ENCODE data around the gene USP28. TPM values are rescaled to one million over a fixed set of nuclear protein-coding genes. Genes with fewer than 3 reads are reported as not detected.
"Not testable (repeated sequence)": the region's sequence is repeated elsewhere in the genome, so short reads cannot be mapped to it uniquely, and the experiment has no call there.

The USP28 gene
- total RNA-seq (100 to 1,000 TPM in 8 of 9 donors, 10 to 100 TPM in 1; 86.7 to 172 (median 124) TPM), polyA plus RNA-seq (10 to 100 TPM; 28.8 to 86.5 TPM)
- long read RNA-seq, donor 1, full-length matches to known transcripts = 15 of 81 reads
- long read RNA-seq, donor 1, partial matches to known transcripts = 34 of 81 reads
- long read RNA-seq, donor 1, other reads (novel, unspliced or antisense) = 32 of 81 reads
- long read RNA-seq, donor 2, full-length matches to known transcripts = 30 of 124 reads
- long read RNA-seq, donor 2, partial matches to known transcripts = 37 of 124 reads
- long read RNA-seq, donor 2, other reads (novel, unspliced or antisense) = 57 of 124 reads
- long read RNA-seq, donor 3, full-length matches to known transcripts = 7 of 53 reads
- long read RNA-seq, donor 3, partial matches to known transcripts = 12 of 53 reads
- long read RNA-seq, donor 3, other reads (novel, unspliced or antisense) = 34 of 53 reads

GRCh38 chr11:113875234-113876073 lies at the start of gene USP28:
Gene USP28, minus strand, starts transcription at chr11:113875572. Its CDS starts 71 bp downstream, at chr11:113875501.
- peaks cover 0 to 43% (median 17%) of the 10 kb centered on the region in 12 donors for H3K4me1 ChIP-seq
- H3K36me3 ChIP-seq = no peaks in the 10 kb centered on the region
- H3K27ac ChIP-seq = peak within 1 kb of the TSS; percentile 81 to 99 (median 96)
- ATAC-seq (peak; percentile 64 to 93 (median 82)), DNase-seq (peak; percentile 98 to 99 (median 98))
- peak within 1 kb of the TSS; percentile 60 to 90 (median 80) for H3K4me3 ChIP-seq
- no peaks in the 10 kb centered on the region for H3K9me3 ChIP-seq
- no peaks in the 10 kb centered on the region for H3K27me3 ChIP-seq
- WGBS, 4 donors = 0 to 1% (median 0%) methylated on average over 5 to 95 of the region's 95 CpGs
- peak in 2 of 12 donors; percentile 19 to 29 for TF ChIP-seq CTCF (IDR thresholded peaks at IDR 0.05)
- TF ChIP-seq POLR2A (IDR thresholded peaks at IDR 0.05) = peak; percentile 81 to 92
- intact Hi-C loops (cut with DNase I) = loop anchor here in 1 of 10 donors (10.0 kb wide), 1 partner anchor 299 kb away; no protein-coding TSS in a partner anchor

GRCh38 chr11:113923572-113923971 lies 48.2 kb upstream of the USP28 start:
- intact Hi-C loops (cut with DNase I) = no loop called here
- Histone ChIP-seq H3K4me3 (no peak overlapping the region), H3K9me3 (no peaks in the 10 kb centered on the region), H3K36me3 (no peaks in the 10 kb centered on the region), H3K27ac (no peak overlapping the region), H3K27me3 (peaks cover 0 to 21% (median 0%) of the 10 kb centered on the region in 9 donors), H3K4me1 (no peaks in the 10 kb centered on the region)
- DNase-seq (no peak), ATAC-seq (no peak)
- TF ChIP-seq CTCF (IDR thresholded peaks at IDR 0.05) = no peak
- TF ChIP-seq POLR2A (IDR thresholded peaks at IDR 0.05) = no peak
- WGBS, 4 donors = 75 to 88% (median 83%) methylated on average over 2 of the region's 2 CpGs

- DNase-seq; H3K27ac ChIP-seq; intact Hi-C loops (cut with DNase I); ATAC-seq; H3K36me3 ChIP-seq; H3K4me3 ChIP-seq; H3K27me3 ChIP-seq; H3K9me3 ChIP-seq; H3K4me1 ChIP-seq: not testable (repeated sequence)
- WGBS, 4 donors = 85 to 95% (median 92%) methylated on average over 9 of the region's 9 CpGs
These were observed 36.1 kb upstream of the USP28 start for GRCh38 chr11:113911491-113911890.

GRCh38 chr11:113908098-113908497 lies 32.7 kb upstream of the USP28 start:
- no peak for TF ChIP-seq CTCF (IDR thresholded peaks at IDR 0.05)
- no peak for TF ChIP-seq POLR2A (IDR thresholded peaks at IDR 0.05)
- no peak for ATAC-seq
- no peak overlapping the region for H3K27ac ChIP-seq
- H3K4me3 ChIP-seq = no peak overlapping the region
- H3K4me1 ChIP-seq = no peaks in the 10 kb centered on the region
- H3K9me3 ChIP-seq = no peaks in the 10 kb centered on the region
- DNase-seq = no peak
- H3K36me3 ChIP-seq = no peaks in the 10 kb centered on the region
- 68 to 75% (median 70%) methylated on average over 9 of the region's 9 CpGs for WGBS, 4 donors
- intact Hi-C loops (cut with DNase I) = loop anchor here in 3 of 10 donors (2.0 to 10.0 kb wide), 3 partner anchors 77 to 117 kb away; no protein-coding TSS in a partner anchor
- peaks cover 0 to 9% (median 0%) of the 10 kb centered on the region in 9 donors for H3K27me3 ChIP-seq
